C4-2B (cell line): Measurements from ENCODE around the gene TMEM86B.

ENCODE experiments used
- CTCF ChIP-seq: fragments of 450-650 bp; conservative IDR thresholded peaks from 2 replicates; pipeline ENCODE4 v1.5.1; 2017; ENCODE audit warnings: mild to moderate bottlenecking
- ZFX ChIP-seq: fragments of 450-650 bp; IDR thresholded peaks from 2 replicates; pipeline ENCODE4 v1.6.1; 2017

- TF ChIP-seq CTCF (no peak), ZFX (no peak)
Measured at GRCh38 chr19:55213547-55213946, 15.0 kb downstream of the TMEM86B start.
